GM13976 (cell line): ENCODE data around the gene BUB3.

Source experiments
- DNase-seq: peaks from one replicate; pipeline ENCODE4 v3.0.0; 2012; ENCODE audit warnings: low spot score
- in situ Hi-C: fragments of 300-500 bp; cut with MboI; formaldehyde crosslinking; loops from one replicate; pipeline ENCODE4 v1.12.0; 2022; ENCODE audit warnings: low sequenced_read_pairs, mixed read lengths, inconsistent platforms; ENCODE audit not compliant: unreplicated experiment
- TF ChIP-seq, protein P1 (sequence below): IDR thresholded peaks from 2 replicates; pipeline ENCODE4 v1.5.1; 2012; ENCODE audit warnings: borderline replicate concordance, mild to moderate bottlenecking; ENCODE audit not compliant: insufficient read depth; ENCODE audit errors: extremely low read depth, missing control alignments, control extremely low read depth

The BUB3 gene

DNA sequence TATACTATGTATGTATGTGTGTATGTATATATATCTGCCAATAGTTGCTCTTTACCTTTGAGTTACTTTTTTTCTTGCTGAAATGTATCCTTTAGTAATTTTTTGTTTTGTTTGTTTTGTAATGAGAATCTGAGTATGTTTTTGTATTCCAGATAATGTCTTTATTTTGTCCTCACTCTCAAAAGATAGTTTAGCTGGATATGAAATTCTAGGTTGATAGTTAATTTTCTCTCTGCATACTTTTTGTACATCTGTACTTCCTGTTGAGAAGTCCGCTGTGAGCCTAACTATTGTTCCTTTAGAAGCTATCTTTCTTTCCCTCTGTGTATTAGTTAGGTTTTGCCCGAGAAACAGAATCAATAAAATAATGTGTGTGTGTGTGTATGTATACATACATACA is 29.5 kb downstream of the BUB3 start:
- no peak for DNase-seq
- TF ChIP-seq, protein P1, sequence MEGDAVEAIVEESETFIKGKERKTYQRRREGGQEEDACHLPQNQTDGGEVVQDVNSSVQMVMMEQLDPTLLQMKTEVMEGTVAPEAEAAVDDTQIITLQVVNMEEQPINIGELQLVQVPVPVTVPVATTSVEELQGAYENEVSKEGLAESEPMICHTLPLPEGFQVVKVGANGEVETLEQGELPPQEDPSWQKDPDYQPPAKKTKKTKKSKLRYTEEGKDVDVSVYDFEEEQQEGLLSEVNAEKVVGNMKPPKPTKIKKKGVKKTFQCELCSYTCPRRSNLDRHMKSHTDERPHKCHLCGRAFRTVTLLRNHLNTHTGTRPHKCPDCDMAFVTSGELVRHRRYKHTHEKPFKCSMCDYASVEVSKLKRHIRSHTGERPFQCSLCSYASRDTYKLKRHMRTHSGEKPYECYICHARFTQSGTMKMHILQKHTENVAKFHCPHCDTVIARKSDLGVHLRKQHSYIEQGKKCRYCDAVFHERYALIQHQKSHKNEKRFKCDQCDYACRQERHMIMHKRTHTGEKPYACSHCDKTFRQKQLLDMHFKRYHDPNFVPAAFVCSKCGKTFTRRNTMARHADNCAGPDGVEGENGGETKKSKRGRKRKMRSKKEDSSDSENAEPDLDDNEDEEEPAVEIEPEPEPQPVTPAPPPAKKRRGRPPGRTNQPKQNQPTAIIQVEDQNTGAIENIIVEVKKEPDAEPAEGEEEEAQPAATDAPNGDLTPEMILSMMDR = no peak
- in situ Hi-C loops = no loop called here

DNA sequence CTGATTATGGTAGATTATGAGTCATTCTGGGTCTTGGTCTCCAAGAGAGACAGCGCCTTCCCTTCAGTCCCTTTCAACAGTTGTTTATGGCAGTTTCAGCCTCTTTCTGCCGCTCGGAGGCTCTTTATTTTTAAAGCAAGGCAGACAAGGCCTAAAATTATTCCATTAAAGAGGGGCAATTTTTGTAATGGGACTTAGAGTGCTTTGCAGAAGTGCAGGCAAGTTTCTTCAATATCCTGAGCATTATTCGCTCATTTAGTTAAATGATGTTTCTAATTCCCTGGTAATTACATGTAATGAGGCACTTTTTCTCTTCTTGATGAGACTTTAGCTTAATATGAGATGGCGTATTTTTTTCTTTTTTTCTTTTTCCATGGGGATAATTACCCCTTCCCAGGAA is 33.6 kb downstream of the BUB3 start:
- TF ChIP-seq, protein P1 = no peak
- no peak for DNase-seq
- in situ Hi-C loops = no loop called here

DNA sequence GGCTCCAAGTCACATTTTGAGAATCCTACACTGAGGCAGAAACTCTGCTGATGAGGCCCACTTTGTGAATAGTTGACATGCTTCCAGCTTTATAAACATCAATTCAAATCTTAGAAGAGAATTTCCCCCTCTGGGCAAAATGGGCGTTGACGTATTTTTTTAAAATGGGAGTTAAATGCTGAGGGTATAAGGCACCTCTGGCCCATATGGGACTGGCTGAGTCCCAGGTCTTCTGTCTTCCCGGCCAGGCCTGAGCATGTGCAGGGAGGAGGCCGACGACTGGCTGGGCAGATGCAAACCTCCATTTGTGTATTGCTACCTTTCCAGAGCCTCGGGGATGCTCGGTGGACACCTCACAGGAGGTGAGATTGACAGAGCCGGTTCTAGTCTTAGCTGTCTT is 37.7 kb downstream of the BUB3 start:
- DNase-seq = no peak
- in situ Hi-C loops = no loop called here
- TF ChIP-seq, protein P1 = no peak

DNA sequence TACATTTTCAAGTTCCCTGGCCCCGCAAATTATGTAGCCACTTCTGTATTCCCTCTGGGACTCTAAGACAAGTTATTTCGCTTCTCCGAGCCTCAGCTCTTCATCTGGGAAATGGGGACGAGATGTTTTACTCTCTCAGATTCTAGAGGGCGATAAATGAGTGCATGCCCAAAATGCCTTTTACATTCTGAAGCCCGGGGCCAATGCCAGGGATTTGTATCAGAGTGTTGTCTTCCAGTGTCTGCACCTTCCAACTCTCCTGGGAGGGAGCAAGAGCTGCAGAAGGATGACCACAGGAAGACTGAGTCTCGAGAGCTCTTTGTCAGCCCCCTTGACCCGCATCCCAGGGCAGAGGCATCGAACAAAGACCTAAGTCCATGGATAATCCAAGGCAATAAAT is 39.9 kb downstream of the BUB3 start:
- TF ChIP-seq, protein P1 = no peak
- in situ Hi-C loops = no loop called here
- DNase-seq = no peak

DNA sequence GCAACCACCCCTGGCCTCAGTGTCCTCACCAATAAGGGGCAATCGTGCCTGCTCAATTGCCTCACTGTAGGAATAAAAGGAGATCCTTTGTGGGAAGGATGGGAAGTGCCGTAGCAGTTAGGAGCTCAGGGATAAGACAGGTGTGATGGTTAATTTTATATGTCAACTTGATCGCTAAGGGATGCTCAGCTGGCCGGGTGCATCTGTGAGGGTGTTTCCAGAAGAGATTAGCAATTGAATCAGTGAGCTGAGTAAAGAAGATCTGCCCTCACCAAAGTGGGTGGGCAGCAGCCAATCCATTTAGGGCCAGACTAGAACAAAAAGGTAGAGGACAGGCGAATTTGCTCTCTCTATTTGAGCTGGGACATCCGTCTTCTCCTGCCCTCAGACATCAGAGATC is 46.3 kb downstream of the BUB3 start:
- TF ChIP-seq, protein P1 = no peak
- in situ Hi-C loops = no loop called here
- DNase-seq = no peak

DNA sequence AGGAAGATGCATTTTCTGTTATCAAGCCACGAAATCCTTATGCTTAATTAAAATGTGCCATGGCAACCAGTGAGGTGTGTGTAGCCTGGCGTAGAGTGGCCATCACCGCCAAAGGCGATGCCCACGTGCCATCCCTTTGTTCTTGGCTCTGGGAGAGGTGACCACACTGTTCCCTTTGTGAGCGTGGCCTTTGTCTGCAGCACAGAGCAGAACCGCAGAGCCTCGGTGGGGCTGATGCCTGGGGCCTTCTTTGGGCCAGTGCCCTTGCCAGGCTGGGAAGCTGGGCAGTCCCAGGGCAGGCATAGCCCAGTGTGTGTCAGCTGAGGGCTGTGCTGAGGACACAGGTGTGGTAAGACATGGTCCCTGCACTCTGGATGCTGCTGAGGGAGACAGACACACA is 48.3 kb downstream of the BUB3 start:
- in situ Hi-C loops = no loop called here
- DNase-seq = no peak
- TF ChIP-seq, protein P1 = no peak
